OCI-LY1 (cell line): Measurements from ENCODE around the gene IQGAP3.

ENCODE experiments used
- H2AFZ ChIP-seq: fragments of 200-600 bp; sonication (generic), shearing (Covaris generic); 2 replicates; pipeline ENCODE4 v1.6.0; 2014; ENCODE audit warnings: antibody characterized with exemption, mild to moderate bottlenecking, low read length
- H3F3A ChIP-seq: fragments of 200-600 bp; sonication (generic), shearing (Covaris generic); 2 replicates; pipeline ENCODE4 v1.6.0; 2014; ENCODE audit warnings: mild to moderate bottlenecking, antibody characterized with exemption, low read length, moderate library complexity; ENCODE audit not compliant: insufficient read depth
- H3K27ac ChIP-seq: fragments of 200-600 bp; sonication (generic); 2 replicates; pipeline ENCODE4 v1.5.1; 2014; ENCODE audit warnings: low read length, mixed run types, mild to moderate bottlenecking, low read depth; ENCODE audit not compliant: poor library complexity, severe bottlenecking
- H3K27me3 ChIP-seq: fragments of 200-600 bp; sonication (generic); 2 replicates; pipeline ENCODE4 v1.6.0; 2014; ENCODE audit warnings: antibody characterized with exemption, mild to moderate bottlenecking, low read length, moderate library complexity; ENCODE audit not compliant: insufficient read depth
- H3K36me3 ChIP-seq: fragments of 200-600 bp; sonication (generic); 2 replicates; pipeline ENCODE4 v1.6.1; 2014; ENCODE audit warnings: mild to moderate bottlenecking, antibody characterized with exemption, low read length, moderate library complexity, mixed read lengths; ENCODE audit not compliant: insufficient read depth
- H3K4me1 ChIP-seq: fragments of 200-600 bp; sonication (generic); 2 replicates; pipeline ENCODE4 v1.5.1; 2014; ENCODE audit warnings: mild to moderate bottlenecking, low read length, moderate library complexity; ENCODE audit not compliant: insufficient read depth, severe bottlenecking
- H3K4me2 ChIP-seq: fragments of 200-600 bp; sonication (generic), shearing (Covaris generic); 2 replicates; pipeline ENCODE4 v1.6.1; 2014; ENCODE audit warnings: low read length
- H3K4me3 ChIP-seq: fragments of 200-600 bp; sonication (generic); 2 replicates; pipeline ENCODE4 v1.5.1; 2014; ENCODE audit warnings: low read length, low read depth, mild to moderate bottlenecking, mixed read lengths; ENCODE audit not compliant: poor library complexity, severe bottlenecking
- H3K79me2 ChIP-seq: fragments of 200-600 bp; shearing (Covaris generic); 2 replicates; pipeline ENCODE4 v1.6.1; 2016; ENCODE audit warnings: mixed run types, low read length, mixed read lengths; ENCODE audit not compliant: insufficient read depth
- H3K9ac ChIP-seq: fragments of 200-600 bp; sonication (generic), shearing (Covaris generic); 2 replicates; pipeline ENCODE4 v1.6.1; 2014; ENCODE audit warnings: mild to moderate bottlenecking, low read length, mixed read lengths
- H3K9me2 ChIP-seq: fragments of 200-600 bp; sonication (generic), shearing (Covaris generic); 2 replicates; pipeline ENCODE4 v1.6.1; 2014; ENCODE audit warnings: low read depth, mild to moderate bottlenecking, low read length, mixed read lengths
- H3K9me3 ChIP-seq: fragments of 200-600 bp; shearing (Covaris generic); 2 replicates; pipeline ENCODE4 v1.6.1; 2014; ENCODE audit warnings: low read length, mixed read lengths
- H4K20me1 ChIP-seq: fragments of 200-600 bp; sonication (generic), shearing (Covaris generic); 2 replicates; pipeline ENCODE4 v1.6.0; 2016; ENCODE audit warnings: mild to moderate bottlenecking, low read length; ENCODE audit not compliant: insufficient read depth
- CTCF ChIP-seq: fragments of 200-600 bp; sonication (generic), shearing (Covaris generic); IDR thresholded peaks from 2 replicates; pipeline ENCODE4 v1.5.1; 2017; ENCODE audit warnings: mild to moderate bottlenecking, antibody characterized with exemption, low read length, moderate library complexity, mixed read lengths
- EZH2 ChIP-seq: fragments of 200-600 bp; sonication (generic), shearing (Covaris generic); IDR thresholded peaks from 2 replicates; pipeline ENCODE4 v1.8.0; 2017; ENCODE audit warnings: borderline replicate concordance, mixed run types, mild to moderate bottlenecking, antibody characterized with exemption, low read length, moderate library complexity, mixed read lengths

The IQGAP3 gene

GRCh38 chr1:156552518-156552917 lies 19.8 kb downstream of the IQGAP3 start:
- Histone ChIP-seq H4K20me1 (no peaks in the 10 kb centered on the region), H2AFZ (no peak overlapping the region), H3K4me2 (no peak overlapping the region), H3K9me2 (no peaks in the 10 kb centered on the region), H3K79me2 (no peaks in the 10 kb centered on the region), H3K36me3 (no peaks in the 10 kb centered on the region), H3K4me1 (no peaks in the 10 kb centered on the region), H3K27me3 (no peaks in the 10 kb centered on the region; the same call in 1 of the 2 replicates), H3K9ac (no peak overlapping the region), H3F3A (no peaks in the 10 kb centered on the region), H3K4me3 (no peak overlapping the region), H3K27ac (no peak overlapping the region), H3K9me3 (no peaks in the 10 kb centered on the region)
- no peak for TF ChIP-seq EZH2
- TF ChIP-seq CTCF = no peak

- no peaks in the 10 kb centered on the region for H3K36me3 ChIP-seq
- no peak overlapping the region for H3K27ac ChIP-seq
- no peaks in the 10 kb centered on the region for H3K4me1 ChIP-seq
- H3K27me3 ChIP-seq = no peaks in the 10 kb centered on the region; the same call in 1 of the 2 replicates
- no peaks in the 10 kb centered on the region for H3F3A ChIP-seq
- no peak for TF ChIP-seq EZH2
- TF ChIP-seq CTCF = no peak
- no peaks in the 10 kb centered on the region for H3K79me2 ChIP-seq
- H3K4me2 ChIP-seq = no peak overlapping the region
- H3K4me3 ChIP-seq = no peak overlapping the region
- no peak overlapping the region for H2AFZ ChIP-seq
- H3K9me2 ChIP-seq = no peaks in the 10 kb centered on the region
- no peak overlapping the region for H3K9ac ChIP-seq
- H3K9me3 ChIP-seq = no peaks in the 10 kb centered on the region
- H4K20me1 ChIP-seq = no peaks in the 10 kb centered on the region
These were observed 20.5 kb downstream of the IQGAP3 start for GRCh38 chr1:156551869-156552268.

DNA sequence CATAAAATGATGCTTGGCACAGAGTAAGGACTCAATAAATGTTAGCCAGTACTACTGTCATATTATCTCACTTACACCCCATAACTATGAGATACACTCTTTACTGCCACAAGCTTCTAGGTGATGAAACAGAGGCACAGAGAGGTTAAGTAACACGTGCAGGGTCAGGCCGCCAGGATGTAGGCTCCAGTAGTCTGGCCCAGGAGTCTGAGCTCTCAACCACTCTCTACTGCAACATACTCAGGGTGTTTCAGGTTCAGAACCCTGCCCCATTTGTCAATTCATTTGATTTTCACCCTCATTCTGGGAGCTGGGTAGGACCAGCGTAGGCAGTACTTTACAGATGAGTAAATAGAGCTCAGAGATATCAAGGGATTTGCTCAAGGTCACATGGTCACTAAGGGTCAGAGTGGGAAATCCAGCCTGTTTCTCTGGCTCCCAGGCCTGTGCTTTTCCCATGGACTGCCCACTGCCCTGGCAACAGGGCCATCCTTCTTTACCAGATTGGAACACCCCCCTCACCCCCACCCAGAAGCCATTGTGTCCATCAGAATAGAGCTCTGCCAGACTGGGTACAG lies 21.2 kb downstream of the IQGAP3 start:
- no peak overlapping the region for H2AFZ ChIP-seq
- H3K4me3 ChIP-seq = no peak overlapping the region
- H4K20me1 ChIP-seq = no peaks in the 10 kb centered on the region
- H3K27ac ChIP-seq = no peak overlapping the region
- H3K4me1 ChIP-seq = no peaks in the 10 kb centered on the region
- H3K9me2 ChIP-seq = no peaks in the 10 kb centered on the region
- no peaks in the 10 kb centered on the region for H3K79me2 ChIP-seq
- H3K36me3 ChIP-seq = no peaks in the 10 kb centered on the region
- no peak overlapping the region for H3K4me2 ChIP-seq
- H3K27me3 ChIP-seq = no peaks in the 10 kb centered on the region; the same call in 1 of the 2 replicates
- H3F3A ChIP-seq = no peaks in the 10 kb centered on the region
- H3K9ac ChIP-seq = no peak overlapping the region
- H3K9me3 ChIP-seq = no peaks in the 10 kb centered on the region
- TF ChIP-seq EZH2 (no peak), CTCF (no peak)
